Kidney (tissue), 14 donors: ENCODE measurements around the gene TEFM. TPM values are rescaled to one million over a fixed set of nuclear protein-coding genes. Genes with fewer than 3 reads are reported as not detected.

Experiments used
- DNase-seq, 5 donors: peaks; one replicate each; pipeline ENCODE4 v3.0.0-alpha.2; 2013 to 2020
- FAIRE-seq: peaks from 2 replicates; lab custom pipeline; 2012; peaks lifted over from hg19 to GRCh38; lab: Jason Lieb, UNC
- H3K27ac ChIP-seq, 2 donors: one replicate each; pipeline ENCODE4 v1.7.0; 2013; ENCODE audit warnings: low read depth in 2 of 2, low read length in 2 of 2, inconsistent platforms in 1 of 2
- H3K27me3 ChIP-seq: one replicate; pipeline ENCODE4 v1.7.1; 2013; ENCODE audit warnings: low read length, inconsistent platforms; ENCODE audit not compliant: control insufficient read depth, insufficient read depth
- H3K36me3 ChIP-seq, 3 donors: one replicate each; pipeline versions ENCODE4 v1.7.0 to v1.7.1; 2013; ENCODE audit warnings: low read length in 3 of 3, control low read depth in 1 of 3, inconsistent platforms in 1 of 3; ENCODE audit not compliant: insufficient read depth in 3 of 3, control insufficient read depth in 2 of 3
- H3K4me1 ChIP-seq, 3 donors: one replicate each; pipeline versions ENCODE4 v1.7.0 to v1.7.1; 2013; ENCODE audit warnings: low read length in 3 of 3, inconsistent platforms in 1 of 3, low read depth in 1 of 3; ENCODE audit not compliant: control insufficient read depth in 2 of 3, insufficient read depth in 2 of 3
- H3K4me3 ChIP-seq, 3 donors: one replicate each; pipeline versions ENCODE4 v1.7.0 to v1.8.1; 2013; ENCODE audit warnings: low read length in 3 of 3, control low read depth in 1 of 3, inconsistent platforms in 1 of 3
- H3K9ac ChIP-seq, 3 donors: one replicate each; pipeline versions ENCODE4 v1.7.0 to v1.7.1; 2013; ENCODE audit warnings: low read length in 3 of 3, control low read depth in 1 of 3, inconsistent platforms in 1 of 3
- H3K9me3 ChIP-seq, 3 donors: one replicate each; pipeline versions ENCODE4 v1.7.0 to v1.7.1; 2013; ENCODE audit warnings: low read length in 3 of 3, control low read depth in 1 of 3, inconsistent platforms in 1 of 3; ENCODE audit not compliant: control insufficient read depth in 2 of 3, insufficient read depth in 1 of 3
- CTCF ChIP-seq: IDR thresholded peaks from 3 replicates; pipeline ENCODE4 v1.5.1; 2012; ENCODE audit warnings: mild to moderate bottlenecking, moderate library complexity, borderline replicate concordance; ENCODE audit not compliant: insufficient read depth; ENCODE audit errors: extremely low read depth
- intact Hi-C: fragments of 100-400 bp; cut with DNase I; formaldehyde crosslinking; loops from one replicate; pipeline ENCODE4 v1.11.1; 2022
- polyA plus RNA-seq: library from polyadenylated mRNA; stranded (reverse); fragments of 350-450 nt; fragmentation: Illumina TruSeq; extraction: RNeasy Lipid Tissue Mini Kit (QIAGEN cat#74804); gene quantifications from one replicate; pipeline ENCODE4 v1.2.3, GENCODE V29; 2014; ENCODE audit warnings: low read depth, low replicate concordance; ENCODE audit not compliant: insufficient read depth
- total RNA-seq: library from RNA; stranded (reverse); fragmentation: NEBNext Ultra II Directional; extraction: Animal tissue kit (Norgen Biotek cat#: 25700); gene quantifications from one replicate; pipeline ENCODE4 v1.2.1, GENCODE V29; 2021
- donor health status: control.
- donor health status: control.
- donor health status: control.
- donor health status: control.
- donor health status: control.
- donor health status: DM: yes; HTN: yes; CAD: no.
- donor health status: Normal renal cell carcinoma (clear cell type).

TEFM gene
- total and polyA plus RNA-seq, 2 donors from 2014 or later, result 14.0 to 14.3 TPM

GRCh38 chr17:30854146-30854545 lies 51.9 kb downstream of the TEFM start:
- H3K9me3 ChIP-seq, result no peaks in the 10 kb centered on the region

More at GRCh38 chr17:30854146-30854545, 51.9 kb downstream of the TEFM start:
- Histone ChIP-seq H3K27me3 (no peaks in the 10 kb centered on the region), H3K36me3 (peaks cover 0 to 2% (median 0%) of the 10 kb centered on the region in 3 donors), H3K4me3 (no peak overlapping the region), H3K27ac (no peak overlapping the region), H3K9ac (no peak overlapping the region), H3K4me1 (no peaks in the 10 kb centered on the region)
- DNase-seq (no peak), FAIRE-seq (peak; percentile 97)
- intact Hi-C loops, result no loop called here
- TF ChIP-seq CTCF, result no peak

Other genes with a start within 250 kb of the TEFM start
- 12.9 TPM for gene CRLF3, start 81.5 kb downstream of the TEFM start, total RNA-seq
- 3.4 TPM for gene CRLF3, start 81.5 kb downstream of the TEFM start, polyA plus RNA-seq
- 1.7 TPM for gene ATAD5, start 74.3 kb downstream of the TEFM start, total RNA-seq
- gene ATAD5, start 74.3 kb downstream of the TEFM start, polyA plus RNA-seq, result 0.19 TPM
- 24.8 TPM for gene ADAP2, start 15.7 kb upstream of the TEFM start, total RNA-seq
- 6.5 TPM for gene ADAP2, start 15.7 kb upstream of the TEFM start, polyA plus RNA-seq
- 27.8 TPM for gene RNF135, start 64.8 kb upstream of the TEFM start, total RNA-seq
- gene RNF135, start 64.8 kb upstream of the TEFM start, polyA plus RNA-seq, result 29.8 TPM
- gene NF1, start 188.7 kb upstream of the TEFM start, total RNA-seq, result 61.3 TPM
- gene NF1, start 188.7 kb upstream of the TEFM start, polyA plus RNA-seq, result 7.8 TPM